Endothelial cell (in vitro differentiated cells): Measurements from ENCODE around the gene SGPP2. TPM values are rescaled to one million over a fixed set of nuclear protein-coding genes. Genes with fewer than 3 reads are reported as not detected.

Source experiments
- DNase-seq: peaks from one replicate; pipeline ENCODE4 v3.0.0; 2021; ENCODE audit warnings: low spot score
- H3K27ac Mint-ChIP-seq: one replicate; pipeline ENCODE4 v1.8.0; 2021; ENCODE audit warnings: mixed read lengths, inconsistent platforms; ENCODE audit not compliant: unreplicated experiment
- H3K27me3 Mint-ChIP-seq: one replicate; pipeline ENCODE4 v1.8.0; 2021; ENCODE audit warnings: mild to moderate bottlenecking, moderate library complexity, mixed read lengths, inconsistent platforms; ENCODE audit not compliant: unreplicated experiment
- H3K36me3 Mint-ChIP-seq: one replicate; pipeline ENCODE4 v1.8.0; 2021; ENCODE audit warnings: mild to moderate bottlenecking, low read depth, mixed read lengths, inconsistent platforms; ENCODE audit not compliant: unreplicated experiment
- H3K4me1 Mint-ChIP-seq: one replicate; pipeline ENCODE4 v1.8.0; 2021; ENCODE audit warnings: mild to moderate bottlenecking, mixed read lengths, inconsistent platforms; ENCODE audit not compliant: unreplicated experiment
- H3K4me3 Mint-ChIP-seq: one replicate; pipeline ENCODE4 v1.8.0; 2021; ENCODE audit warnings: mild to moderate bottlenecking, mixed read lengths, inconsistent platforms; ENCODE audit not compliant: unreplicated experiment
- H3K9me3 Mint-ChIP-seq: one replicate; pipeline ENCODE4 v1.8.0; 2021; ENCODE audit warnings: mixed read lengths, inconsistent platforms; ENCODE audit not compliant: unreplicated experiment
- CTCF ChIP-seq: fragments of 200-600 bp; sonication (generic); IDR thresholded peaks from one replicate; pipeline ENCODE4 v1.5.0; 2021; ENCODE audit warnings: antibody characterized with exemption; ENCODE audit not compliant: unreplicated experiment
- total RNA-seq: library from RNA; stranded (reverse); fragmentation: NEBNext Ultra II Directional; extraction: Animal tissue kit (Norgen Biotek cat#: 25700); gene quantifications from one replicate; pipeline ENCODE4 v1.2.1, GENCODE V29; 2021; ENCODE audit not compliant: unreplicated experiment

The SGPP2 gene
- total RNA-seq, 1 donor from 2014 or later, result not detected

DNA sequence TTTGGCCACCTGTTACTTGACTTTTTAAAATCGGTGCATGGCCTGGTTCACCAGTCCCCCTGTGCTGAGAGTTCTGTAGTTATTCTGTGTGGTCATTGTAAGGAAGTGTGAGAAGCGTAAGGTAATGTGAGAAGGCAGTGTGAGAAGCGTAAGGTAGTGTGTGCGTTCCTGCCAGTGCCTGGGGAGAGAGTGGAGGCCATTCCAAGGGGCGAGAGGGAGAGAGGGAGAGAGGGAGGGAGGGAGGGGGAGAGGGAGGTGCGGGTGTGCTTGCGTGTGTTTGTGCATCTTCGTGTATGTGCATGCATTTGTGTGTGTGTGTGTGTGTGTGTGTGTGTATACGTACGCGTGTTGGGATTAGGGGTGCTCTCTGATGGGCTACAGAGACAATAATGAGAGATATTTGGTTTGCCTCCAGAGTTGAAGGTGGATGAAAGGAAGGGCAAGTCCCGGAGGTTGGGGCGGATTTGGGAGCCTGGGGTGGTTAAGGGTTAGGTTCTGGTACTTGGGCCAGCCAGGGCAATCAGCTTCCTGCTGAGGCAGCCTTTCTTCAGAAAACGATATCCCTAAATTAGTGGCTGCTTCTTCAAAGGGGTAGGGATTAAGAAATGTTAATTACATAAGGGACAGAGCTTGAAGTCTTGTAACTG is 53.7 kb downstream of the SGPP2 start:
- Mint-ChIP-seq H3K9me3 (no peaks in the 10 kb centered on the region), H3K4me3 (no peak overlapping the region), H3K27ac (no peak overlapping the region), H3K4me1 (no peaks in the 10 kb centered on the region), H3K27me3 (peaks cover 2% of the 10 kb centered on the region), H3K36me3 (no peaks in the 10 kb centered on the region)
- DNase-seq, result no peak
- no peak for TF ChIP-seq CTCF

DNA sequence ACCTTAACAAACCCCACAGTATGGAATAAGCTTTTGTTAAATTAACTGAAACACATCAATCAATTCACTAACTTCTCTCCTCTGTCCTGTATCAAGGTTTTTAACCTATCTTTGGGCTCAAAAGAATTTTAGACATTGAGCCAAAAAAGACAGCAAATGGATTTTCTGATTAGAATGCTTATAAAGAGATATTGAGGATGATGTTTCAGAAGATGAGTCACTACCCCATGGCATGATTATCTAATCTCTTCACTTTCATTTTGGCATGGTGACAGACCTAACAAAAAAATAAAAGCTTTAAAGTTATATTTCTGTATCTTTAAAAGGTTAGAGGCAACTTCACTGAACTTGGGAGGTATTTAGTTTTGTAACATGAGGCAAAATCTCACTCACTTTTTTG is 55.5 kb downstream of the SGPP2 start:
- H3K4me1 Mint-ChIP-seq, result no peaks in the 10 kb centered on the region

GRCh38 chr2:222480497-222480896 is 56.2 kb downstream of the SGPP2 start:
- no peaks in the 10 kb centered on the region for H3K4me1 Mint-ChIP-seq
- no peak for TF ChIP-seq CTCF
- DNase-seq, result no peak
- no peaks in the 10 kb centered on the region for H3K9me3 Mint-ChIP-seq
- no peak overlapping the region for H3K27ac Mint-ChIP-seq
- peaks cover 2% of the 10 kb centered on the region for H3K27me3 Mint-ChIP-seq
- no peak overlapping the region for H3K4me3 Mint-ChIP-seq
- no peaks in the 10 kb centered on the region for H3K36me3 Mint-ChIP-seq

More for the DNA sequence above, 55.5 kb downstream of the SGPP2 start:
- H3K9me3 Mint-ChIP-seq, result no peaks in the 10 kb centered on the region
- H3K4me3 Mint-ChIP-seq, result no peak overlapping the region
- H3K36me3 Mint-ChIP-seq, result no peaks in the 10 kb centered on the region
- TF ChIP-seq CTCF, result no peak
- no peak overlapping the region for H3K27ac Mint-ChIP-seq
- H3K27me3 Mint-ChIP-seq, result peaks cover 2% of the 10 kb centered on the region
- no peak for DNase-seq

GRCh38 chr2:222481941-222482340 is 57.6 kb downstream of the SGPP2 start:
- no peak for DNase-seq
- no peak for TF ChIP-seq CTCF
- H3K36me3 Mint-ChIP-seq, result no peaks in the 10 kb centered on the region
- H3K4me3 Mint-ChIP-seq, result no peak overlapping the region
- H3K27me3 Mint-ChIP-seq, result peaks cover 2% of the 10 kb centered on the region
- H3K4me1 Mint-ChIP-seq, result no peaks in the 10 kb centered on the region
- H3K9me3 Mint-ChIP-seq, result no peaks in the 10 kb centered on the region
- no peak overlapping the region for H3K27ac Mint-ChIP-seq

GRCh38 chr2:222483513-222484039 is 59.2 kb downstream of the SGPP2 start:
- no peak for TF ChIP-seq CTCF
- Mint-ChIP-seq H3K27ac (no peak overlapping the region), H3K36me3 (no peaks in the 10 kb centered on the region), H3K4me3 (no peak overlapping the region), H3K4me1 (no peaks in the 10 kb centered on the region), H3K9me3 (no peaks in the 10 kb centered on the region), H3K27me3 (no peaks in the 10 kb centered on the region)
- DNase-seq, result no peak
